ENCODE measurements around the gene NAV1. TPM values are rescaled to one million over a fixed set of nuclear protein-coding genes. Genes with fewer than 3 reads are reported as not detected.

The NAV1 gene
- polyA plus RNA-seq, 1 donor (not counting 4 experiments of a cell fraction or from before 2014, with no cell fraction given), result 13.2 TPM

GRCh38 chr1:201540846-201541735 is 2.2 kb downstream of the NAV1 start:
- H3K9ac ChIP-seq (ENCODE audit: control insufficient read depth, extremely low read depth, insufficient read depth, low read length), result no peak overlapping the region
- H3K27me3 ChIP-seq (ENCODE audit: control insufficient read depth, extremely low read depth, insufficient read depth, low read length), result peaks cover 20% of the 10 kb centered on the region
- H3K79me2 ChIP-seq (ENCODE audit: control insufficient read depth, insufficient read depth, low read length), result no peaks in the 10 kb centered on the region
- no peak overlapping the region for H2AFZ ChIP-seq (ENCODE audit: control insufficient read depth, low read length)
- no peak overlapping the region for H3K4me2 ChIP-seq (ENCODE audit: control insufficient read depth, extremely low read depth, insufficient read depth, low read depth, low read length)
- TF ChIP-seq CTCF (optimal IDR thresholded peaks at IDR 0.05 in 1 of 3, IDR thresholded peaks at IDR 0.05 in 1 of 3, conservative IDR thresholded peaks at IDR 0.05 in 1 of 3; ENCODE audit: extremely low read depth in 1 of 3, insufficient read depth in 2 of 3, low read length in 3 of 3), result no peak
- no peak for TF ChIP-seq EZH2 (IDR thresholded peaks at IDR 0.05; ENCODE audit: low read length)
- DNase-seq (ENCODE audit: low read depth, low spot score) (no peak), FAIRE-seq (no peak)
- dilution Hi-C loops (cut with MboI; ENCODE audit: extremely low pct_ligation_motif_present, low sequenced_read_pairs), result no loop called here
- no peaks in the 10 kb centered on the region for H3K36me3 ChIP-seq (ENCODE audit: control insufficient read depth in 2 of 2, extremely low read depth in 1 of 2, insufficient read depth in 2 of 2, low read length in 2 of 2)
- H3K27ac ChIP-seq (ENCODE audit: control insufficient read depth, insufficient read depth, low read length), result no peak overlapping the region
- H3K9me1 ChIP-seq (ENCODE audit: control insufficient read depth, extremely low read depth, insufficient read depth, low read length), result no peaks in the 10 kb centered on the region
- H4K20me1 ChIP-seq (ENCODE audit: control insufficient read depth, extremely low read depth, insufficient read depth, low read length), result no peaks in the 10 kb centered on the region
- peaks cover 19% of the 10 kb centered on the region for H3K4me1 ChIP-seq (ENCODE audit: control insufficient read depth, extremely low read depth, insufficient read depth, low read length)
- no peak overlapping the region for H3K4me3 ChIP-seq (ENCODE audit: control insufficient read depth in 2 of 3, extremely low read depth in 1 of 3, insufficient read depth in 2 of 3, low read depth in 1 of 3, low read length in 3 of 3)
- no peaks in the 10 kb centered on the region for H3K9me3 ChIP-seq (ENCODE audit: control insufficient read depth, low read depth, low read length)

GRCh38 chr1:201542309-201543035 is 3.5 kb downstream of the NAV1 start:
- FAIRE-seq (no peak), DNase-seq (ENCODE audit: low read depth, low spot score) (no peak)
- H3K27ac ChIP-seq (ENCODE audit: control insufficient read depth, insufficient read depth, low read length), result no peak overlapping the region
- H3K79me2 ChIP-seq (ENCODE audit: control insufficient read depth, insufficient read depth, low read length), result no peaks in the 10 kb centered on the region
- no peaks in the 10 kb centered on the region for H3K9me1 ChIP-seq (ENCODE audit: control insufficient read depth, extremely low read depth, insufficient read depth, low read length)
- no peak overlapping the region for H2AFZ ChIP-seq (ENCODE audit: control insufficient read depth, low read length)
- H4K20me1 ChIP-seq (ENCODE audit: control insufficient read depth, extremely low read depth, insufficient read depth, low read length), result no peaks in the 10 kb centered on the region
- dilution Hi-C loops (cut with MboI; ENCODE audit: extremely low pct_ligation_motif_present, low sequenced_read_pairs), result no loop called here
- H3K36me3 ChIP-seq (ENCODE audit: control insufficient read depth in 2 of 2, extremely low read depth in 1 of 2, insufficient read depth in 2 of 2, low read length in 2 of 2), result no peaks in the 10 kb centered on the region
- H3K27me3 ChIP-seq (ENCODE audit: control insufficient read depth, extremely low read depth, insufficient read depth, low read length), result peaks cover 20% of the 10 kb centered on the region
- no peaks in the 10 kb centered on the region for H3K9me3 ChIP-seq (ENCODE audit: control insufficient read depth, low read depth, low read length)
- no peak overlapping the region for H3K4me2 ChIP-seq (ENCODE audit: control insufficient read depth, extremely low read depth, insufficient read depth, low read depth, low read length)
- no peak for TF ChIP-seq EZH2 (IDR thresholded peaks at IDR 0.05; ENCODE audit: low read length)
- no peak for TF ChIP-seq CTCF (optimal IDR thresholded peaks at IDR 0.05 in 1 of 3, IDR thresholded peaks at IDR 0.05 in 1 of 3, conservative IDR thresholded peaks at IDR 0.05 in 1 of 3; ENCODE audit: extremely low read depth in 1 of 3, insufficient read depth in 2 of 3, low read length in 3 of 3)
- no peak overlapping the region for H3K9ac ChIP-seq (ENCODE audit: control insufficient read depth, extremely low read depth, insufficient read depth, low read length)
- peaks cover 10% of the 10 kb centered on the region for H3K4me1 ChIP-seq (ENCODE audit: control insufficient read depth, extremely low read depth, insufficient read depth, low read length)
- H3K4me3 ChIP-seq (ENCODE audit: control insufficient read depth in 2 of 3, extremely low read depth in 1 of 3, insufficient read depth in 2 of 3, low read depth in 1 of 3, low read length in 3 of 3), result no peak overlapping the region
